GM20431 (cell line): ENCODE data around the gene BBC3.
"Not testable (repeated sequence)": the region's sequence is repeated elsewhere in the genome, so short reads cannot be mapped to it uniquely, and the experiment has no call there.

Experiments
- in situ Hi-C: fragments of 300-500 bp; cut with MseI, MboI; formaldehyde crosslinking; loops from one replicate; pipeline ENCODE4 v1.15.0; 2020; ENCODE audit warnings: low sequenced_read_pairs; ENCODE audit not compliant: unreplicated experiment

BBC3 gene

GRCh38 chr19:47230921-47231214 is at the start of gene BBC3:
BBC3 (minus strand) TSS chr19:47231199; CDS start chr19:47228431, 2,768 bp downstream.
- in situ Hi-C loops = no loop called here

- in situ Hi-C loops = loop anchor here (25.0 kb wide), 2 partner anchors 107 to 432 kb away; partner anchors contain the start of gene EHD2
Observed at GRCh38 chr19:47280183-47280797, 49.3 kb upstream of the BBC3 start.

GRCh38 chr19:47276513-47276912 is 45.5 kb upstream of the BBC3 start:
- in situ Hi-C loops = loop anchor here (25.0 kb wide), 2 partner anchors 111 to 436 kb away; partner anchors contain the start of gene EHD2

GRCh38 chr19:47275791-47276461 is 44.9 kb upstream of the BBC3 start:
- in situ Hi-C loops = loop anchor here (25.0 kb wide), 2 partner anchors 111 to 436 kb away; partner anchors contain the start of gene EHD2

GRCh38 chr19:47274891-47275761 is 44.1 kb upstream of the BBC3 start:
- in situ Hi-C loops = loop anchor here (25.0 kb wide), 2 partner anchors 112 to 437 kb away; partner anchors contain the start of gene EHD2

GRCh38 chr19:47274071-47274890 is 43.3 kb upstream of the BBC3 start, which contains the start of gene INAFM1:
INAFM1 (plus strand) TSS chr19:47274885; CDS start chr19:47274920, 35 bp downstream.
- in situ Hi-C loops = no loop called here

- in situ Hi-C loops = no loop called here
Observed at GRCh38 chr19:47273313-47274070, 42.5 kb upstream of the BBC3 start.

- in situ Hi-C loops = no loop called here
Observed at GRCh38 chr19:47272448-47273312, 41.7 kb upstream of the BBC3 start.

GRCh38 chr19:47271949-47272348 is 41.0 kb upstream of the BBC3 start:
- in situ Hi-C loops = no loop called here

- in situ Hi-C loops = no loop called here
Observed at GRCh38 chr19:47270408-47270807, 39.4 kb upstream of the BBC3 start.

GRCh38 chr19:47269596-47269995 is 38.6 kb upstream of the BBC3 start:
- in situ Hi-C loops = no loop called here

GRCh38 chr19:47268028-47268427 is 37.0 kb upstream of the BBC3 start:
- in situ Hi-C loops = no loop called here

- in situ Hi-C loops = no loop called here
Observed at GRCh38 chr19:47267350-47267759, 36.4 kb upstream of the BBC3 start.

GRCh38 chr19:47266401-47266941 is 35.5 kb upstream of the BBC3 start:
- in situ Hi-C loops = no loop called here

- in situ Hi-C loops = no loop called here
Observed at GRCh38 chr19:47264629-47265028, 33.6 kb upstream of the BBC3 start.

GRCh38 chr19:47261946-47262793 is 31.2 kb upstream of the BBC3 start:
- in situ Hi-C loops = not testable (repeated sequence)

GRCh38 chr19:47260476-47260875 is 29.5 kb upstream of the BBC3 start:
- in situ Hi-C loops = no loop called here
